Measurements from ENCODE around the gene PRSS2. TPM values are rescaled to one million over a fixed set of nuclear protein-coding genes. Genes with fewer than 3 reads are reported as not detected.
"Not testable (repeated sequence)": the region's sequence is repeated elsewhere in the genome, so short reads cannot be mapped to it uniquely, and the experiment has no call there.

Gene PRSS2
- total RNA-seq, 2 experiments from 2014 or later, result not detected

DNA sequence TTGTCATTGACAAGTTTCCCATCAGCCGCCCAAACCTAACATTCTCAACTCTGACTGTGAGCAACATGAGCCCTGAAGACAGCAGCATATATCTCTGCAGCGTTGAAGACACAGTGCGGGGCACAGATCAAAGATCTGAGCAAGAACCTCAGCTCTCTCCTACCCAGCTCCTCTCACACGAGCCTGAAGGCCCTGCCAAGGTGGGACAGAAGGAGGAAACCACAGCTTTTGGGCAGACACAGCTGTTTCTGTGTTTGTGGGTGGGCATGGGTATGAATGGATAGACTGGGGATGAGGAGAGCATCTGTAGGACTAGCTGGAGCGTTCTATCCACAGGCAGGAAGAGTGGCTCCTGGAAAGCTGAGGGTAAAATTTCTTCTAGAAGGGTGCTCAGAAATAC lies 30.0 kb upstream of the PRSS2 start:
- Mint-ChIP-seq H3K27me3 (no peaks in the 10 kb centered on the region), H3K27ac (no peak overlapping the region), H3K36me3 (ENCODE audit: low read depth) (no peaks in the 10 kb centered on the region), H3K4me1 (ENCODE audit: low read depth) (peaks cover 10% of the 10 kb centered on the region), H3K9me3 (no peaks in the 10 kb centered on the region), H3K4me3 (no peak overlapping the region)
- ChIA-PET POLR2A (no interaction called here), CTCF (interaction anchor here (1.5 kb wide), 1 partner anchor 153 kb away, joined by 4 read pairs; no protein-coding TSS in a partner anchor)
- intact Hi-C loops (cut with micrococcal nuclease), result no loop called here
- TF ChIP-seq, protein P1, sequence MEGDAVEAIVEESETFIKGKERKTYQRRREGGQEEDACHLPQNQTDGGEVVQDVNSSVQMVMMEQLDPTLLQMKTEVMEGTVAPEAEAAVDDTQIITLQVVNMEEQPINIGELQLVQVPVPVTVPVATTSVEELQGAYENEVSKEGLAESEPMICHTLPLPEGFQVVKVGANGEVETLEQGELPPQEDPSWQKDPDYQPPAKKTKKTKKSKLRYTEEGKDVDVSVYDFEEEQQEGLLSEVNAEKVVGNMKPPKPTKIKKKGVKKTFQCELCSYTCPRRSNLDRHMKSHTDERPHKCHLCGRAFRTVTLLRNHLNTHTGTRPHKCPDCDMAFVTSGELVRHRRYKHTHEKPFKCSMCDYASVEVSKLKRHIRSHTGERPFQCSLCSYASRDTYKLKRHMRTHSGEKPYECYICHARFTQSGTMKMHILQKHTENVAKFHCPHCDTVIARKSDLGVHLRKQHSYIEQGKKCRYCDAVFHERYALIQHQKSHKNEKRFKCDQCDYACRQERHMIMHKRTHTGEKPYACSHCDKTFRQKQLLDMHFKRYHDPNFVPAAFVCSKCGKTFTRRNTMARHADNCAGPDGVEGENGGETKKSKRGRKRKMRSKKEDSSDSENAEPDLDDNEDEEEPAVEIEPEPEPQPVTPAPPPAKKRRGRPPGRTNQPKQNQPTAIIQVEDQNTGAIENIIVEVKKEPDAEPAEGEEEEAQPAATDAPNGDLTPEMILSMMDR (IDR thresholded peaks at IDR 0.05), result no peak
- ATAC-seq, result no peak
- no peak for DNase-seq

DNA sequence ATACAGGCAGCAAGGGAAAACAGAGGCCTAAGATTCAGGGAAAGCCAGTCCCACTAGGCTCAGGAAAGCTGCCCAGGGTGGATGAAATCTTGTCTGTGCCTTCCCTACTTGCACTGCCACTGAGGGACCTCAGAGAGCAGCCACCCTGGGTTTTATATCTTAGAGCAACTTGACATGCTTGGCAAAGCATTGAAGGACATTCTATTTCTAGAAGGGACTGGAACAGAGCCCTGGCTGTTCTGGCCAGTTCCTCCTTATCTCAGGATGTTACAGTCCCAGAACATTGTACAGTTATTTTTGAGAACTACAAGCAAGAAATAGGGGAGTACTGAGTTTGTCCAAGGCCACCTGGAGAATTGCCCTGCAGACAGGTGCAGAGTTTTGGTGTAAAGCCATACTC lies 28.8 kb upstream of the PRSS2 start:
- H3K36me3 Mint-ChIP-seq (ENCODE audit: low read depth); POLR2A ChIA-PET; ATAC-seq; H3K27ac Mint-ChIP-seq; H3K4me3 Mint-ChIP-seq; H3K9me3 Mint-ChIP-seq; H3K27me3 Mint-ChIP-seq; intact Hi-C loops (cut with micrococcal nuclease); H3K4me1 Mint-ChIP-seq (ENCODE audit: low read depth); DNase-seq: not testable (repeated sequence)
- CTCF ChIA-PET, result interaction anchor here (1.5 kb wide), 1 partner anchor 154 kb away, joined by 4 read pairs; no protein-coding TSS in a partner anchor

GRCh38 chr7:142745091-142745635 lies 25.6 kb upstream of the PRSS2 start:
- intact Hi-C loops (cut with micrococcal nuclease), result no loop called here
- Mint-ChIP-seq H3K36me3 (ENCODE audit: low read depth) (no peaks in the 10 kb centered on the region), H3K4me1 (ENCODE audit: low read depth) (peaks cover under 1% of the 10 kb centered on the region), H3K27ac (no peak overlapping the region), H3K27me3 (no peaks in the 10 kb centered on the region), H3K4me3 (no peak overlapping the region), H3K9me3 (no peaks in the 10 kb centered on the region)
- DNase-seq (no peak), ATAC-seq (no peak)
- ChIA-PET CTCF (no interaction called here), POLR2A (no interaction called here)
- TF ChIP-seq, protein P1 (IDR thresholded peaks at IDR 0.05), result no peak

DNA sequence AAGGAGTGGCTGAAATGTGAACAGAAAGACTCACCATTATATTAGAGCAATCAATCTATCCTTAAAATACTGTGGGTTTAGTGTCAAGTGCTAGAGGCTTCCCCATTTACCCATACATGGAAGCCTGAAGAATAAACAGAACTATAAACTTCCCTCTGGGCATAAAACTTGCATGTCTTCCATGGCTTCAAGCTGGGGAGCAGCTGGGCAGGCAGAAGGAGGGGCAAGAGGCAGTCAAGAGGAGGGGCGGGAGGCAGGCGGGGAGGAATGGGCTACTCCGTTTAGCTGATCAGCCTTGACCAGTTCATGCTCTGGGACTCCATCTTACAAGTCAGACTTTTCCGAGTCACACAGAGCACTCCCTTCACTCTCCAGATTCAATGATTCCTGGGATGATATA lies 25.0 kb upstream of the PRSS2 start:
- TF ChIP-seq, protein P1 (IDR thresholded peaks at IDR 0.05), result no peak
- no peaks in the 10 kb centered on the region for H3K4me1 Mint-ChIP-seq (ENCODE audit: low read depth)
- no peaks in the 10 kb centered on the region for H3K27me3 Mint-ChIP-seq
- intact Hi-C loops (cut with micrococcal nuclease), result no loop called here
- no peak overlapping the region for H3K27ac Mint-ChIP-seq
- H3K4me3 Mint-ChIP-seq, result no peak overlapping the region
- CTCF ChIA-PET, result no interaction called here
- POLR2A ChIA-PET, result no interaction called here
- ATAC-seq, result no peak
- no peak for DNase-seq
- no peaks in the 10 kb centered on the region for H3K36me3 Mint-ChIP-seq (ENCODE audit: low read depth)
- no peaks in the 10 kb centered on the region for H3K9me3 Mint-ChIP-seq

DNA sequence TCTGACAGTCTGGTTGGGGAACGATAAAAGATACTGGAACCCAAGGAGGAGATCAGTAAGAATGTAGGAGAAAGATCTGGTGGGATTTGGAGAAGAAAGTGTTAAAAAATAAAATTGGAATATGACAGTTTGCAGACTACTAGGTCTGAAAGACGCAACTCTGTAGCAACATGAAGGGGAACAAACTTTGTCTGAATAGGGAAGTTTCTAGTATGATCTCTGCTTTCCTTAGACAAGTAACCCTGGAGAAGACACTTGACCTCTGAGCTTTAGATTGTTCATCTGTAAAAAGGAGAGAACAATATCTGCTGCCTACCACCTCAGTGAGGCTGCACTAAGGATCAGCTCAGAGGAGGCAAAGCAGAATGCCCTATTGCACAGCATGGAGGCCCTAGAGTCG lies 24.5 kb upstream of the PRSS2 start:
- ChIA-PET CTCF (no interaction called here), POLR2A (no interaction called here)
- Mint-ChIP-seq H3K27me3 (no peaks in the 10 kb centered on the region), H3K4me1 (ENCODE audit: low read depth) (no peaks in the 10 kb centered on the region), H3K9me3 (no peaks in the 10 kb centered on the region), H3K27ac (no peak overlapping the region), H3K4me3 (no peak overlapping the region), H3K36me3 (ENCODE audit: low read depth) (no peaks in the 10 kb centered on the region)
- intact Hi-C loops (cut with micrococcal nuclease), result no loop called here
- DNase-seq (no peak), ATAC-seq (no peak)
- TF ChIP-seq, protein P1 (IDR thresholded peaks at IDR 0.05), result no peak

DNA sequence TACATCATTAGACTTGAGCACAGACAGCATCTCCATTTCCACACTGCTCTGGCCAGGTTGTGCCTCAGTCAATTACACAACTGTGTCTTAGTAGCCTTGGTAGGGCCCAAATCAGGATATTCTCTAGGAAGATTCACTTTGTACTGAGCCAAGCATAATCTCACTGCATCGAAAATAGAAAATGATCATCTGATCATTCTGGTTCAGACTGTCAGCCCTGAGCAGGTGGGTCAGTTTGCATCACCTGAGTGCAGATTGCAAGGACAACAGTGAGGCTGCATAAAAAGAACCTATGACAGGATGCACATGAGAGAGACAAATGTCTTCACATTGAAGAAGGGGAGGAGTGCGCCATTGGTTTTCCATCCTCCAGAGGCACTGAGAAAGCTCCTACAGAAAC lies 22.4 kb upstream of the PRSS2 start:
- H3K27me3 Mint-ChIP-seq; ATAC-seq; intact Hi-C loops (cut with micrococcal nuclease); CTCF ChIA-PET; H3K36me3 Mint-ChIP-seq (ENCODE audit: low read depth); POLR2A ChIA-PET; DNase-seq; H3K27ac Mint-ChIP-seq; H3K4me1 Mint-ChIP-seq (ENCODE audit: low read depth); H3K4me3 Mint-ChIP-seq; H3K9me3 Mint-ChIP-seq: not testable (repeated sequence)
